ENCODE results near the gene NPIPB2.
"Not testable (repeated sequence)": the region's sequence is repeated elsewhere in the genome, so short reads cannot be mapped to it uniquely, and the experiment has no call there.

NPIPB2 gene

GRCh38 chr16:11972128-11972527 is 30.3 kb upstream of the NPIPB2 start:
- H3K36me3 ChIP-seq (ENCODE audit: control insufficient read depth, insufficient read depth, low read length) = no peaks in the 10 kb centered on the region

DNA sequence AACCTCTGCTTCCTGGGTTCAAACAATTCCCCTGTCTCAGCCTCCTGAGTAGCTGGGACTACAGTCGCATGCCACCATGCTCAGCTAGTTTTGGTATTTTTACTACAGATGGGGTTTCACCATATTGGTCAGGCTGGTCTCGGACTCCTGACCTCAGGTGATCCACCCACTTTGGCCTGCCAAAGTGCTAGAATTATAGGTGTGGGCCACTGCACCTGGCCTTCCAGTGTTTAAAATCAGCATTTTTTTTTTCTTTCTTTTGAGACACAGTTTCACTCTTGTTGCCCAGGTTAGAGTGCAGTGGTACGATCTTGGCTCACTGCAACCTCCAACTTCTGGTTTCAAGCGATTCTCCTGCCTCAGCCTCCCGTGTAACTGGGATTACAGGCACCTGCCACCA is 28.4 kb upstream of the NPIPB2 start:
- H3K4me3 ChIP-seq (ENCODE audit: low read length); H3K9ac ChIP-seq (ENCODE audit: low read length); H3K36me3 ChIP-seq (ENCODE audit: control insufficient read depth, insufficient read depth, low read length); H3K4me1 ChIP-seq (ENCODE audit: control insufficient read depth, insufficient read depth, low read length); H3K27me3 ChIP-seq (ENCODE audit: control insufficient read depth, insufficient read depth, low read length); H3K9me3 ChIP-seq (ENCODE audit: control insufficient read depth, low read length): not testable (repeated sequence)

More at GRCh38 chr16:11972128-11972527, 30.3 kb upstream of the NPIPB2 start:
- H3K27me3 ChIP-seq (ENCODE audit: control insufficient read depth, insufficient read depth, low read length) = no peaks in the 10 kb centered on the region
- H3K9ac ChIP-seq (ENCODE audit: low read length) = no peak overlapping the region
- H3K9me3 ChIP-seq (ENCODE audit: control insufficient read depth, low read length) = no peaks in the 10 kb centered on the region
- H3K4me1 ChIP-seq (ENCODE audit: control insufficient read depth, insufficient read depth, low read length) = peaks cover under 1% of the 10 kb centered on the region
- H3K4me3 ChIP-seq (ENCODE audit: low read length) = no peak overlapping the region

DNA sequence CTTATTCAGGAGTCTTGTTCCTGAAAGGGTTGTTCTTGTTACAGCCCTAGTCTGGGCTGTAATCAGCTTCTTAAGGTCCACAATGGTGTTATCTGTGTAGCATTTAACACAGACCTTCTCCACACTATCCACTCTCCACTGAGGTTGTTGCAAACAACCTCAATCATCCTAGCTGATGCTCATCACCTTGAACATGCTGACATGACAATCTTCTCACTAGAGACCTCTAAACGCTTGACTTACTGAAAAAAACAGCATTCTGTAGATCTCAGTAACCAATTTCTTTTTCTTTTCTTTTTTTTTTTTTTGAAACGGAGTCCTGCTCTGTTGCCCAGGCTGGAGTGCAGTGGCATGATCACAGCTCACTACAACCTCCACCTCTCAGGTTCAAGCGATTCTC is 26.7 kb upstream of the NPIPB2 start:
- no peaks in the 10 kb centered on the region for H3K36me3 ChIP-seq (ENCODE audit: control insufficient read depth, insufficient read depth, low read length)
- H3K9me3 ChIP-seq (ENCODE audit: control insufficient read depth, low read length) = no peaks in the 10 kb centered on the region
- H3K27me3 ChIP-seq (ENCODE audit: control insufficient read depth, insufficient read depth, low read length) = no peaks in the 10 kb centered on the region
- H3K4me1 ChIP-seq (ENCODE audit: control insufficient read depth, insufficient read depth, low read length) = no peaks in the 10 kb centered on the region
- H3K9ac ChIP-seq (ENCODE audit: low read length) = no peak overlapping the region
- no peak overlapping the region for H3K4me3 ChIP-seq (ENCODE audit: low read length)

- Histone ChIP-seq H3K9ac (ENCODE audit: low read length) (no peak overlapping the region), H3K4me1 (ENCODE audit: control insufficient read depth, insufficient read depth, low read length) (no peaks in the 10 kb centered on the region), H3K27me3 (ENCODE audit: control insufficient read depth, insufficient read depth, low read length) (no peaks in the 10 kb centered on the region), H3K9me3 (ENCODE audit: control insufficient read depth, low read length) (no peaks in the 10 kb centered on the region), H3K4me3 (ENCODE audit: low read length) (no peak overlapping the region), H3K36me3 (ENCODE audit: control insufficient read depth, insufficient read depth, low read length) (no peaks in the 10 kb centered on the region)
These were observed 25.5 kb upstream of the NPIPB2 start for GRCh38 chr16:11967195-11967911.

GRCh38 chr16:11966173-11966572 is 24.3 kb upstream of the NPIPB2 start:
- Histone ChIP-seq H3K4me3 (ENCODE audit: low read length) (no peak overlapping the region), H3K4me1 (ENCODE audit: control insufficient read depth, insufficient read depth, low read length) (no peaks in the 10 kb centered on the region), H3K36me3 (ENCODE audit: control insufficient read depth, insufficient read depth, low read length) (no peaks in the 10 kb centered on the region), H3K9ac (ENCODE audit: low read length) (no peak overlapping the region), H3K9me3 (ENCODE audit: control insufficient read depth, low read length) (no peaks in the 10 kb centered on the region), H3K27me3 (ENCODE audit: control insufficient read depth, insufficient read depth, low read length) (no peaks in the 10 kb centered on the region)

GRCh38 chr16:11964761-11965551 is 23.1 kb upstream of the NPIPB2 start, which contains the start of gene TNFRSF17:
Gene TNFRSF17, plus strand, starts transcription at chr16:11965210. Its CDS starts 115 bp downstream, at chr16:11965325.
- H3K4me1 ChIP-seq (ENCODE audit: control insufficient read depth, insufficient read depth, low read length) = no peaks in the 10 kb centered on the region
- H3K9ac ChIP-seq (ENCODE audit: low read length) = no peak within 1 kb of the TSS
- no peak within 1 kb of the TSS for H3K4me3 ChIP-seq (ENCODE audit: low read length)
- H3K36me3 ChIP-seq (ENCODE audit: control insufficient read depth, insufficient read depth, low read length) = no peaks in the 10 kb centered on the region
- H3K27me3 ChIP-seq (ENCODE audit: control insufficient read depth, insufficient read depth, low read length) = no peaks in the 10 kb centered on the region
- H3K9me3 ChIP-seq (ENCODE audit: control insufficient read depth, low read length) = no peaks in the 10 kb centered on the region

GRCh38 chr16:11963706-11964105 is 21.9 kb upstream of the NPIPB2 start:
- Histone ChIP-seq H3K4me1 (ENCODE audit: control insufficient read depth, insufficient read depth, low read length) (no peaks in the 10 kb centered on the region), H3K9ac (ENCODE audit: low read length) (no peak overlapping the region), H3K27me3 (ENCODE audit: control insufficient read depth, insufficient read depth, low read length) (no peaks in the 10 kb centered on the region), H3K9me3 (ENCODE audit: control insufficient read depth, low read length) (no peaks in the 10 kb centered on the region), H3K4me3 (ENCODE audit: low read length) (no peak overlapping the region), H3K36me3 (ENCODE audit: control insufficient read depth, insufficient read depth, low read length) (no peaks in the 10 kb centered on the region)

- not testable (repeated sequence) for H3K4me1 ChIP-seq (ENCODE audit: control insufficient read depth, insufficient read depth, low read length); H3K4me3 ChIP-seq (ENCODE audit: low read length); H3K9me3 ChIP-seq (ENCODE audit: control insufficient read depth, low read length); H3K27me3 ChIP-seq (ENCODE audit: control insufficient read depth, insufficient read depth, low read length); H3K36me3 ChIP-seq (ENCODE audit: control insufficient read depth, insufficient read depth, low read length); H3K9ac ChIP-seq (ENCODE audit: low read length)
These were observed 21.1 kb upstream of the NPIPB2 start for GRCh38 chr16:11962978-11963377.

DNA sequence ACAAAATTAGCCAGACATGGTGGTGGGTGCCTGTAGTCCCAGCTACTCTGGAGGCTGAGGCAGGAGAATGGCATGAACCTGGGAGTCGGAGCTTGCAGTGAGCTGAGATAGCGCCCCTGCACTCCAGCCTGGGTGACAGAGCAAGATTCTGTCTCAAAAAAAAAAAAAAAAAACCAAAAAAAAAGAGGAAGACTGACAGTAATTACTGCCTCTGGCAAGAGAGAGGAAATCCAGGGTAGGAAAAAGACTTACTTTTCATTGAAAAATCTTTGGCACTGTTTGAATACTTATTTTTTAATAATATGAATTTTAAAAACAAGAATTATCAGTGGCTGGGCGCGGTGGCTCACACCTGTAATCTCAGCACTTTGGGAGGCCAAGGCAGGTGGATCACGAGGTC is 20.6 kb upstream of the NPIPB2 start:
- H3K27me3 ChIP-seq (ENCODE audit: control insufficient read depth, insufficient read depth, low read length); H3K9me3 ChIP-seq (ENCODE audit: control insufficient read depth, low read length); H3K4me3 ChIP-seq (ENCODE audit: low read length); H3K9ac ChIP-seq (ENCODE audit: low read length); H3K4me1 ChIP-seq (ENCODE audit: control insufficient read depth, insufficient read depth, low read length); H3K36me3 ChIP-seq (ENCODE audit: control insufficient read depth, insufficient read depth, low read length): not testable (repeated sequence)

DNA sequence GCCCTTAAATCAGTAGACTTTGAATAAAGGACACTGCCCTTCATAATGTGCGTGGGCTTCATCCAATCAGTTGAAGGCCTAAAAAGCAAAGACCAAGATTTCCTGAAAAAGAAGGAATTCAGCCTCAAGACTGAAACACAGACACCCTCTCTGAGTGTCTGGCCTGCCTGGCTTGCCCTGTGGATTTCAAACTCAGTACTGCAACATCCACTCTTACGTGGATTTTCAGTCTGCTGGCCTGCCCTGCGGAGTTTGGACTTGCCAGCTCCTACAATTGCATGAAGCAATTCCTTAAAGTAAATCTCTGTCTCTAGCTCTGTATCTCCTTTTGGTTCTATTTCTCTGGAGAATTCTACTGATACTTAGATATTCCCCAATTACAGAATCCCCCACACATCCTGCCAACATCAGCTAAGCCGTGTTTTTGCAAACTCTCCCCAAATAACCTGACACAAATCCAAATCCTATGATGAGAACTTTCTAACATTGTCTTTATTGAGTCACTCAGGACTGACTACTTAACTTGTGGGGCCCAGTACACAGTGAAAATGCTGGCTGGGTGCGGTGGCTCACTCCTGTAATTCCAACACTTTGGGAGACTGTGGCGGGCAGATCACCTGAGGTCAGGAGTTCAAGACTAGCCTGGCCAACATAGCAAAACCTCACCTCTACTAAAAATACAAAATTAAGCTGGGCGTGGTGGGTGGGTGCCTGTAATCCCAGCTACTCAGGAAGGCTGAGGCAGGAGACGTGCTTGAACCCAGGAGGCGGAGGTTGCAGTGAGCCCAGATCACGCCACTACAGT is 15.9 kb upstream of the NPIPB2 start:
- Histone ChIP-seq H3K4me3 (ENCODE audit: low read length) (no peak overlapping the region), H3K36me3 (ENCODE audit: control insufficient read depth, insufficient read depth, low read length) (no peaks in the 10 kb centered on the region), H3K4me1 (ENCODE audit: control insufficient read depth, insufficient read depth, low read length) (no peaks in the 10 kb centered on the region), H3K9ac (ENCODE audit: low read length) (no peak overlapping the region), H3K27me3 (ENCODE audit: control insufficient read depth, insufficient read depth, low read length) (no peaks in the 10 kb centered on the region), H3K9me3 (ENCODE audit: control insufficient read depth, low read length) (no peaks in the 10 kb centered on the region)

DNA sequence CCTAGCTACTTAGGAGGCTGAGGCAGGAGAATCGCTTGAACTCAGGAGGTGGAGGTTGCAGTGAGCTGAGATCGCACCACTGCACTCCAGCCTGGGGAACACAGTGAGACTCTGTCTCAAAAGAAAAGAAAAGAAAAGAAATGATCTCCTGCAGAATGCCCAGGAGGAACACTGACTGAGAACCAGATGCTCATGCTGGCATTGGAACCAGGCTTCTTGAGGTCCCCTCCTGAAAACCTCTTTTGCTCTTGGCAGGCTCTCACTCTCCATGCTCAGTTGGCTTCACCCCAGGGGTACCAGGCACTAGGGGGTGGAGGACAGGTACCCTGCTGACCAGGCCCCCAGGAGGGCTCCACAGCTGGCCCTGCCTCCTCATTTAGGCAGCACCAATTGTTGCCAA is 14.7 kb upstream of the NPIPB2 start:
- Histone ChIP-seq H3K9ac (ENCODE audit: low read length) (no peak overlapping the region), H3K27me3 (ENCODE audit: control insufficient read depth, insufficient read depth, low read length) (no peaks in the 10 kb centered on the region), H3K36me3 (ENCODE audit: control insufficient read depth, insufficient read depth, low read length) (no peaks in the 10 kb centered on the region), H3K4me1 (ENCODE audit: control insufficient read depth, insufficient read depth, low read length) (no peaks in the 10 kb centered on the region), H3K4me3 (ENCODE audit: low read length) (no peak overlapping the region), H3K9me3 (ENCODE audit: control insufficient read depth, low read length) (no peaks in the 10 kb centered on the region)

- H3K9ac ChIP-seq (ENCODE audit: low read length) = no peak overlapping the region
These were observed 13.9 kb upstream of the NPIPB2 start for GRCh38 chr16:11955713-11956123.

More at GRCh38 chr16:11955713-11956123, 13.9 kb upstream of the NPIPB2 start:
- H3K27me3 ChIP-seq (ENCODE audit: control insufficient read depth, insufficient read depth, low read length) = no peaks in the 10 kb centered on the region
- H3K4me1 ChIP-seq (ENCODE audit: control insufficient read depth, insufficient read depth, low read length) = no peaks in the 10 kb centered on the region
- H3K9me3 ChIP-seq (ENCODE audit: control insufficient read depth, low read length) = no peaks in the 10 kb centered on the region
- H3K4me3 ChIP-seq (ENCODE audit: low read length) = no peak overlapping the region
- H3K36me3 ChIP-seq (ENCODE audit: control insufficient read depth, insufficient read depth, low read length) = no peaks in the 10 kb centered on the region

Measured in mucosa of stomach (tissue), 1 donor.